Breast epithelium (tissue), 4 donors: Measurements from ENCODE around the gene C9orf43. TPM values are rescaled to one million over a fixed set of nuclear protein-coding genes. Genes with fewer than 3 reads are reported as not detected.
A peak's percentile ranks its signal among the peaks of the same experiment; 100 is the strongest.
"Not testable (repeated sequence)": the region's sequence is repeated elsewhere in the genome, so short reads cannot be mapped to it uniquely, and the experiment has no call there.

ENCODE experiments used
- DNase-seq, 2 donors: peaks; one replicate each; pipeline ENCODE4 v3.0.0-alpha.2; 2019; ENCODE audit warnings: low spot score in 2 of 2
- H3K27ac ChIP-seq, 2 donors: fragments of 200-600 bp; sonication (generic) in 1 of 2; one replicate each; pipeline ENCODE4 v1.5.1; 2016 to 2019; ENCODE audit warnings: mild to moderate bottlenecking in 1 of 2
- H3K27me3 ChIP-seq, 2 donors: fragments of 200-600 bp; sonication (generic) in 1 of 2; one replicate each; pipeline versions ENCODE4 v1.5.1 to v1.6.0; 2017 to 2019; ENCODE audit warnings: control low read depth in 1 of 2, mild to moderate bottlenecking in 1 of 2
- H3K36me3 ChIP-seq: fragments of 200-600 bp; one replicate; pipeline ENCODE4 v1.5.1; 2019
- H3K4me1 ChIP-seq, 2 donors: fragments of 200-600 bp; sonication (generic); one replicate each; pipeline ENCODE4 v1.5.1; 2016 to 2019; ENCODE audit warnings: control low read depth in 1 of 2
- H3K4me3 ChIP-seq, 3 donors: fragments of 200-600 bp; sonication (generic); 1 replicate in 2 of 3; 2 replicates in 1 of 3; pipeline ENCODE4 v1.5.1; 2016 to 2019; ENCODE audit warnings: mild to moderate bottlenecking in 3 of 3, moderate library complexity in 2 of 3
- H3K9me3 ChIP-seq, 2 donors: fragments of 200-600 bp; sonication (generic) in 1 of 2; one replicate each; pipeline ENCODE4 v1.5.1; 2016 to 2019; ENCODE audit warnings: control low read depth in 1 of 2
- POLR2A ChIP-seq: fragments of 450-650 bp; IDR thresholded peaks from one replicate; pipeline ENCODE4 v1.6.1; 2016; ENCODE audit warnings: antibody characterized with exemption, mild to moderate bottlenecking, moderate library complexity
- POLR2AphosphoS5 ChIP-seq, 3 donors: sonication (generic); formaldehyde crosslinking; IDR thresholded peaks; one replicate each; pipeline ENCODE4 v1.6.1; 2017; ENCODE audit warnings: antibody characterized with exemption in 3 of 3
- intact Hi-C: fragments of 100-400 bp; cut with DNase I; formaldehyde crosslinking; loops from one replicate; pipeline ENCODE4 v1.15.1; 2023; ENCODE audit warnings: low total_unique reads
- total RNA-seq, 3 donors: library from RNA; depleted of rRNA; stranded (reverse); fragments of >200 nt; gene quantifications; one replicate each; pipeline ENCODE4 v1.1.0, GENCODE V29; 2016
- TF ChIP-seq, protein P1 (sequence below), 3 donors: fragments of 450-650 bp; IDR thresholded peaks; one replicate each; pipeline ENCODE4 v1.5.1; 2016 to 2017; ENCODE audit warnings: antibody characterized with exemption in 3 of 3, mild to moderate bottlenecking in 3 of 3, moderate library complexity in 3 of 3

Gene C9orf43
- total RNA-seq, 3 donors from 2014 or later: 0.59 to 1.6 (median 0.66) TPM

DNA sequence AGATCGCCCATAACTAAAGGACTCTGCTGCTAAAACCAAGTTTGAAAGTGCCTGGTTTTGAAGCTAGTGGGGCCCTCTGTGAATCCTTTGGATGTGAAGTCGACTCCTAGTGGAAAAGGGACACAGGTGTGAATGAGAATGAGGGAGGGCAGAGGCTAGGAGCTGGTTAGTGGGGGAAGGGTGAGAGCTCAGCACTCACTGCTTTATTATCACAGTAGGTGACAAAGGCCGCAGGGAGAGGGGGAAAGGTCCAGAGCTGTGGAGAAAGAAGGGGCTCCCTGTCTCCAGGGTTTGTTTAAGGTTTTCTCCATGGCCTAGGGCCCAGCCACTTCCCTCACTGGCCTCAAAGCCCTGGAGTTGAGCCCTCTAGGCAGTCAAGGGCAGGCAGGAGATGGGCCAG lies 37.3 kb upstream of the C9orf43 start:
- TF ChIP-seq POLR2AphosphoS5 (IDR thresholded peaks at IDR 0.05) (no peak), POLR2A (no peak)
- TF ChIP-seq, protein P1, sequence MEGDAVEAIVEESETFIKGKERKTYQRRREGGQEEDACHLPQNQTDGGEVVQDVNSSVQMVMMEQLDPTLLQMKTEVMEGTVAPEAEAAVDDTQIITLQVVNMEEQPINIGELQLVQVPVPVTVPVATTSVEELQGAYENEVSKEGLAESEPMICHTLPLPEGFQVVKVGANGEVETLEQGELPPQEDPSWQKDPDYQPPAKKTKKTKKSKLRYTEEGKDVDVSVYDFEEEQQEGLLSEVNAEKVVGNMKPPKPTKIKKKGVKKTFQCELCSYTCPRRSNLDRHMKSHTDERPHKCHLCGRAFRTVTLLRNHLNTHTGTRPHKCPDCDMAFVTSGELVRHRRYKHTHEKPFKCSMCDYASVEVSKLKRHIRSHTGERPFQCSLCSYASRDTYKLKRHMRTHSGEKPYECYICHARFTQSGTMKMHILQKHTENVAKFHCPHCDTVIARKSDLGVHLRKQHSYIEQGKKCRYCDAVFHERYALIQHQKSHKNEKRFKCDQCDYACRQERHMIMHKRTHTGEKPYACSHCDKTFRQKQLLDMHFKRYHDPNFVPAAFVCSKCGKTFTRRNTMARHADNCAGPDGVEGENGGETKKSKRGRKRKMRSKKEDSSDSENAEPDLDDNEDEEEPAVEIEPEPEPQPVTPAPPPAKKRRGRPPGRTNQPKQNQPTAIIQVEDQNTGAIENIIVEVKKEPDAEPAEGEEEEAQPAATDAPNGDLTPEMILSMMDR (IDR thresholded peaks at IDR 0.05): no peak
- H3K4me3 ChIP-seq: no peak overlapping the region
- no peaks in the 10 kb centered on the region for H3K27me3 ChIP-seq
- no peak overlapping the region for H3K27ac ChIP-seq
- intact Hi-C loops: no loop called here
- peaks cover 0 to 3% of the 10 kb centered on the region in 2 donors for H3K4me1 ChIP-seq
- DNase-seq: no peak
- peaks cover 7% of the 10 kb centered on the region for H3K36me3 ChIP-seq
- no peaks in the 10 kb centered on the region for H3K9me3 ChIP-seq

DNA sequence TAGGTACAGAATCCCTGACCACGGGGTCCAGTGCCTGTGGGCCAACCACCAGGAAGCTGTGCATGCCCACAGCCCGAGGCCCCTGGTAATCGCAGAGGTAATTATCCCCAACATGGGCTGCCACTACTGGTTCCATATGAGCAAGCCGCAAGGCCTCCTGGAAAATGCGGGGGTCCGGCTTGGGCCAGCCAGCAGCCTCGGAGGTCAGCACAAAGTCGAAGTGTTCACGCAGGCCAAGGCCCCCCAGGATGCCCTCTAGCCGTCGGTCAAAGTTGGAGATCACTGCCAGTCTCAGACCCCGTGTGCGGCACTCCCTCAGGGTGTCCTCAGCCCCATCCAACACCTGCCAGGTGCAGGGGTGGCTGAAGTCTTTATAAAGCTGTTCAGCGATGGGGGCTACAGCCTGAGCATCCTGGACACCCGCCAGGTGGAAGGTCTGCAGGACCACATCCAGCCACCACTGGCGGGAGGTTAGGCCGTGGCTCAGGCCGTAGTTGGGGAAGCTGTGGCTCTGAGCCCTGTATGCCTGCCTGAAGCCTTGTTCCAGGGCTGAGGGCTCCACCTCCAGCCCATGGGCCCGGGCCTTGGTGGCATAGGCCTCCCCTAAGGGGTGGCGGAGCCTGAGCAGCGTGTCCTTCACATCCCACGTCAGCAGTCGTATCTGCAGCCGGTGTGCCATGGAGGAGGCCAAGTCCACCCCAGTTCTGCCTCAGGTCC lies 36.7 kb upstream of the C9orf43 start:
- TF ChIP-seq POLR2AphosphoS5 (IDR thresholded peaks at IDR 0.05): no peak
- TF ChIP-seq POLR2A: no peak
- TF ChIP-seq, protein P1 (IDR thresholded peaks at IDR 0.05): no peak
- Histone ChIP-seq H3K4me3 (no peak overlapping the region), H3K27me3 (no peaks in the 10 kb centered on the region), H3K36me3 (peaks cover 7% of the 10 kb centered on the region), H3K9me3 (no peaks in the 10 kb centered on the region), H3K27ac (no peak overlapping the region), H3K4me1 (peaks cover 0 to 3% of the 10 kb centered on the region in 2 donors)
- DNase-seq: no peak
- intact Hi-C loops: no loop called here

DNA sequence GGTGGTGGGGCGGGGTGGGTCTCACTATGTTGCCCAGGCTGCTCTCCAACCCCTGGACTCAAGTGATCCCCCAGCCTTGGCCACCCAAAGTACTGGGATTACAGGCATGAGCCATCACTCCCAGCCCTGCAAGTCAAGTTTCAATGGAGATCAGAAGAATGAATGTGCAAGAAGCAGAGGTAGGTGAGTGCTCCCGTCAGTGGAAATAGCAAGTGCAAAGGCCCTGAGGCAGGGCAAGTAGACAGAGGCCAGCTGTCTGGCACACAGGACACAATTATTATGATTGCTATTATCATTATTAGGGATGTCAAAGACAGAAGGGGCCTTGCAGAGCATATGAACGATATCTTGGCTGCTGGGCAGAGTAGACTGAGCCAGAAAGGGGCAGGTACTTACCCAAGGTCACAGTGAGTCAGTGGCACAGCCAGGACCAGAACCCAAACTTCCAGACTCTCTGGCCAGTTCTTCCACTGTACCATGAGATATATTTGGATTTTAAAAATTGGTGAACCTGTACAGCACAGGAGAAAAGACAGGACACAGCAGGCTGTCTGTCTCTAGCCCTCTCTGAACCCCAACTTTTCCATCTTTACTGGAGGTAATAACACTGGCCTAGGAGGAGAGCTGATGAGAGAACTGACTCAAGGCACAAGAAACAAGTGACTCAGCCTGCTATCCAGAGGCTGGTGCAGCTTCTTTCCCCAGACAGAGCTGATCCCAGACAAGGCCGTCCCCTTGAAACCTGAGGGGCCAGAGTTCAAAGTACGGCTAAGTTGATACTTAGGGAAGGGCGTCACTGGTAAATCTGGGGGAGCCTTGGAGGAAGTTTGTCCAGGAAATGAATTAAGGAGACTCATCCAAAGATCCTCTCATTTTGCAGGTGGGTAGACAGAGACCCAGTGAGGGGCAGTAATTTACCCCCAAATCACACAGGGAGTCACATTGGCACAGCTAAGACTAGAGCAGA lies 35.2 kb upstream of the C9orf43 start:
- intact Hi-C loops: no loop called here
- DNase-seq: no peak
- H3K9me3 ChIP-seq: no peaks in the 10 kb centered on the region
- no peaks in the 10 kb centered on the region for H3K27me3 ChIP-seq
- TF ChIP-seq POLR2A: no peak
- H3K4me3 ChIP-seq: peak overlapping the region in 2 of 3 donors; percentile 83 to 96
- H3K27ac ChIP-seq: peak overlapping the region; percentile 46 to 90
- peaks cover 7% of the 10 kb centered on the region for H3K36me3 ChIP-seq
- H3K4me1 ChIP-seq: peaks cover 0 to 3% of the 10 kb centered on the region in 2 donors

DNA sequence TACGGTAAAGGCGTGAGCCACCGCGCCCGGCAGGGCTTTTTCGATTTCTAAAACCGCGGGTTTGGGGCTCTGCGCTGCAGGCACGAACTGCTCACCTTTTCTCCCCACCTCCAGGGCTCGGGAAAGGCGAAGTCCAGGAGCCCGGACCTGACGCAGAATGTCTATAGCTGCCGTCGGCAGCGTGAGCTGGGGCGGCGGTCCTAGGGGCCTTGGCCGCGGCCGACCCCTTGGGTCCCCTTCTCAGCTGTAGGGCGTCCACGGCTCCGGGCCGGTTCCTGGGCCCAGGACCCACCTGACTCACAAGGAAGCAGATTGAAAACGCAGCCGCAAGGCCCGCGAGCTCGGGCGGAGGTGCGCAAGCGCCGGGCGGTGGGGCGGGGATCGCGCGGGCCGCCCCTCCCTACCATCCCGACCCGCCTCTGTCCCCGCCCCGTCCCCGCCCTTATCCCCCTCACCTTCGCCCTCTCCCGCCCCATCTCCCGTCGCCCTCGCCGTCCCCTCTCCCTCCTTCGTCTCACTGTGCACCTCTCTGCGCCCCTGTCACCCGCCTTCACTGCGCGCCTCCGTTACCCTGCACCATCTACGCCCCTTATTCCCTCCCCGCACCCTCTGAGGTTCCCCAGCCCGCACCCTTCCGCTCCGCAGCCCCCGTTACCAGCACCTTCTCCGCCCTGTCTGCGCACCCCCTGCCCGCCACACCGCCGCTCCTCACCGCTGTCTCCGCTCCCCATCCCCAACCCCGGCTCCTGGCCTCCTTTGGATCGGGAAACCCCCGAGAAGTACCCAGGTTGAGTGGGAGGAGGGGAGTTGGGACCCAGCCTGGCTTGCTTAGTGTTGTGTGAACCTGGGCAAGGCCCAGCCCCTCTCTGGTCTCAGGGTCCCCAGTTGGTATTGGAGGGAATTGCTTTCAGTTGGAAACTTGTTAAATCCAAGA lies 33.6 kb upstream of the C9orf43 start, which contains the start of gene HDHD3:
Gene HDHD3 (minus strand): TSS at position 353 of the 934 bp plus-strand sequence. CDS start 2,632 bp downstream, outside the sequence.
- TF ChIP-seq, protein P1 (IDR thresholded peaks at IDR 0.05): peak in 1 of 3 donors; percentile 15
- TF ChIP-seq POLR2AphosphoS5 (IDR thresholded peaks at IDR 0.05): peak; percentile 46 to 92 (median 85)
- peak; percentile 89 for TF ChIP-seq POLR2A
- Histone ChIP-seq H3K4me3 (peak within 1 kb of the TSS; percentile 75 to 96 (median 83)), H3K27me3 (no peaks in the 10 kb centered on the region), H3K36me3 (peaks cover 7% of the 10 kb centered on the region), H3K9me3 (no peaks in the 10 kb centered on the region), H3K4me1 (peaks cover 0 to 2% of the 10 kb centered on the region in 2 donors), H3K27ac (peak within 1 kb of the TSS; percentile 90 to 95)
- intact Hi-C loops: no loop called here
- peak; percentile 72 to 90 for DNase-seq

DNA sequence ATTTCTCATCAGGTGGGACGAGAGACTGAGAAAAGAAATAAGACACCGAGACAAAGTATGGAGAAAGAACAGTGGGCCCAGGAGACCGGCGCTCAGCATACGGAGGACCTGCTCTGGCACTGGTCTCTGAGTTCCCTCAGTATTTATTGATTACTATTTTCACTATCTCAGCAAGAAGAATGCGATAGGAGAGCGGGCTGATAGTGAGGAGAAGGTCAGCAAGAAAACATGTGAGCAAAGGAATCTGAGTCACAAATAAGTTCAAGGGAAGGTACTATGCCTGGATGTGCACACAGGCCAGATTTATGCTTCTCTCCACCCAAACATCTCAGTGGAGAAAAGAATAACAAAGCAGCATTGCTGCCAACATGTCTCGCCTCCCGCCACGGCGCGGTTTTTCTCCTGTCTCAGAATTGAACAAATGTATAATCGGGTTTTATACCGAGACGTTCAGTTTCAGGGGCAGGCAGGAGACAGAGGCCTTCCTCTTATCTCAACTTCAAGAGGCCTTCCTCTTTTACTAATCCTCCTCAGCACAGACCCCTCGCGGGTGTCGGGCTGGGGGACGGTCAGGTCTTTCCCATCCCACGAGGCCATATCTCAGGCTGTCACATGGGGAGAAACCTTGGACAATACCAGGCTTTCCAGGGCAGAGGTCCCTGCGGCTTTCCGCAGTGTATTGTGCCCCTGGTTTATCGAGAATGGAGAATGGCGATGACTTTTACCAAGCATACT lies 31.3 kb upstream of the C9orf43 start:
- H3K27ac ChIP-seq, H3K4me1 ChIP-seq, DNase-seq, H3K27me3 ChIP-seq, H3K4me3 ChIP-seq, H3K36me3 ChIP-seq, intact Hi-C loops, H3K9me3 ChIP-seq: not testable (repeated sequence)

DNA sequence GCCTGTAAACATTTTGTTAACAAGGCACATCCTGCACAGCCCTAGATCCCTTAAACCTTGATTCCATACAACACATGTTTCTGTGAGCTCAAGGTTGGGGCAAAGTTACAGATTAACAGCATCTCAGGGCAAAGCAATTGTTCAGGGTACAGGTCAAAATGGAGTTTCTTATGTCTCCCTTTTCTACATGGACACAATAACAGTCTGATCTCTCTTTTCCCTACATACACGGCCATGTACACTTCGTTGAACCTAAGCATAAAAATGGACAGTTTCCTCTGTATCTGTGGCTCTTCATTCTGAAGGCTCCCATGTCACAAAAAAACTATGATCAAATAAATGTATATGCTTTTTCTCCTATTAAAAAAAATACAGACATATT lies 30.7 kb upstream of the C9orf43 start:
- H3K9me3 ChIP-seq, intact Hi-C loops, H3K4me3 ChIP-seq, DNase-seq, H3K27me3 ChIP-seq, H3K36me3 ChIP-seq, H3K4me1 ChIP-seq: not testable (repeated sequence)
- H3K27ac ChIP-seq: peak overlapping the region in 1 of 2 donors; percentile 85
